K562 (cell line): ENCODE data around the gene PEDS1. TPM values are rescaled to one million over a fixed set of nuclear protein-coding genes. Genes with fewer than 3 reads are reported as not detected.

Experiments used
- ELF1 ChIP-seq: fragments of 200-800 bp; sonication (Bioruptor generic); IDR thresholded peaks from 2 replicates; pipeline ENCODE4 v1.6.1; 2016; ENCODE audit warnings: missing genetic modification characterization, missing compliant biosample characterization
- NELFE ChIP-seq: IDR thresholded peaks from 2 replicates; pipeline ENCODE4 v1.6.1; 2011; ENCODE audit warnings: mild to moderate bottlenecking; ENCODE audit not compliant: insufficient read depth, insufficient read length
- NFE2L1 ChIP-seq: fragments of 450-650 bp; IDR thresholded peaks from 2 replicates; pipeline ENCODE4 v1.6.1; 2016; ENCODE audit warnings: missing genetic modification characterization, low read depth, mild to moderate bottlenecking, missing compliant biosample characterization, moderate library complexity, borderline replicate concordance
- PPARD ChIP-seq: fragments of 250-450 bp; sonication (Bioruptor Pico); IDR thresholded peaks from 2 replicates; pipeline ENCODE4 v1.8.0; 2022; ENCODE audit warnings: inconsistent platforms, mild to moderate bottlenecking, moderate library complexity
- SAFB2 ChIP-seq: fragments of 200-400 bp; formaldehyde crosslinking; IDR thresholded peaks from 2 replicates; pipeline ENCODE4 v1.6.1; 2018; ENCODE audit warnings: borderline replicate concordance, low read length, low read depth, moderate library complexity; ENCODE audit not compliant: severe bottlenecking
- SMC3 ChIP-seq: conservative IDR thresholded peaks from 2 replicates; pipeline ENCODE4 v1.6.1; 2011; ENCODE audit warnings: low read depth, low read length, improper control_type of control experiment; ENCODE audit not compliant: insufficient read depth
- ZKSCAN8 ChIP-seq: fragments of 200-800 bp; sonication (Bioruptor generic); IDR thresholded peaks from 2 replicates; pipeline ENCODE4 v1.6.1; 2016; ENCODE audit warnings: missing genetic modification characterization, missing compliant biosample characterization
- ZNF23 ChIP-seq: fragments of 250-450 bp; sonication (Bioruptor Pico); IDR thresholded peaks from 2 replicates; pipeline ENCODE4 v1.4.0; 2020; ENCODE audit warnings: mild to moderate bottlenecking
- ZNF780A ChIP-seq: fragments of 250-450 bp; sonication (Bioruptor Pico); IDR thresholded peaks from 2 replicates; pipeline ENCODE4 v1.5.0; 2021; ENCODE audit warnings: mild to moderate bottlenecking
- polyA plus RNA-seq, 8 experiments: library from polyadenylated mRNA; depleted of rRNA in 4 of 8; stranded (reverse) in 5 of 8; unstranded in 3 of 8; fragments of >200 nt; fragmentation: Nextera tagmentation in 2 of 8; fragmentation: Illumina TruSeq in 1 of 8; extraction: Ambion mirVana in 2 of 8; extraction: Trizol in 1 of 8; gene quantifications; 2 replicates each; pipeline versions ENCODE4 v1.2.1 to v1.2.3, GENCODE V29; 2011 to 2014; ENCODE audit warnings: inconsistent platforms in 1 of 8, missing spikeins in 1 of 8
- total RNA-seq, 7 experiments: library from RNA; depleted of rRNA in 6 of 7; stranded (reverse); fragments of >200 nt in 6 of 7; fragmentation: Illumina TruSeq in 2 of 7; extraction: Trizol in 2 of 7; gene quantifications; 2 replicates each; pipeline versions ENCODE4 v1.2.1 to v1.2.3, GENCODE V29; 2011 to 2021; ENCODE audit warnings: low replicate concordance in 1 of 7
- TF ChIP-seq, protein P1 (sequence below), 2 experiments: fragments of 450-650 bp; IDR thresholded peaks; 2 replicates each; pipeline ENCODE4 v1.6.1; 2018; ENCODE audit warnings: mild to moderate bottlenecking in 2 of 2, low read depth in 1 of 2; ENCODE audit not compliant: partially characterized antibody in 2 of 2
- TF ChIP-seq, protein P2 (sequence below): fragments of 200-800 bp; sonication (Bioruptor generic); IDR thresholded peaks from 2 replicates; pipeline ENCODE4 v1.6.1; 2017; ENCODE audit warnings: missing genetic modification characterization, missing compliant biosample characterization
- TF ChIP-seq, protein P3 (sequence below): fragments of 250-450 bp; sonication (Bioruptor Pico); IDR thresholded peaks from 2 replicates; pipeline ENCODE4 v1.8.0; 2021; ENCODE audit warnings: mild to moderate bottlenecking, moderate library complexity
- TF ChIP-seq, protein P4 (sequence below): fragments of 250-450 bp; sonication (Bioruptor Pico); IDR thresholded peaks from 2 replicates; pipeline ENCODE4 v1.5.0; 2021; ENCODE audit warnings: mild to moderate bottlenecking, moderate library complexity

The PEDS1 gene
- total and polyA plus RNA-seq, 9 of the 15 experiments (the other 6 are each of a cell fraction or from before 2014, with no cell fraction given), result 2.9 to 38.5 (median 24.2) TPM

DNA sequence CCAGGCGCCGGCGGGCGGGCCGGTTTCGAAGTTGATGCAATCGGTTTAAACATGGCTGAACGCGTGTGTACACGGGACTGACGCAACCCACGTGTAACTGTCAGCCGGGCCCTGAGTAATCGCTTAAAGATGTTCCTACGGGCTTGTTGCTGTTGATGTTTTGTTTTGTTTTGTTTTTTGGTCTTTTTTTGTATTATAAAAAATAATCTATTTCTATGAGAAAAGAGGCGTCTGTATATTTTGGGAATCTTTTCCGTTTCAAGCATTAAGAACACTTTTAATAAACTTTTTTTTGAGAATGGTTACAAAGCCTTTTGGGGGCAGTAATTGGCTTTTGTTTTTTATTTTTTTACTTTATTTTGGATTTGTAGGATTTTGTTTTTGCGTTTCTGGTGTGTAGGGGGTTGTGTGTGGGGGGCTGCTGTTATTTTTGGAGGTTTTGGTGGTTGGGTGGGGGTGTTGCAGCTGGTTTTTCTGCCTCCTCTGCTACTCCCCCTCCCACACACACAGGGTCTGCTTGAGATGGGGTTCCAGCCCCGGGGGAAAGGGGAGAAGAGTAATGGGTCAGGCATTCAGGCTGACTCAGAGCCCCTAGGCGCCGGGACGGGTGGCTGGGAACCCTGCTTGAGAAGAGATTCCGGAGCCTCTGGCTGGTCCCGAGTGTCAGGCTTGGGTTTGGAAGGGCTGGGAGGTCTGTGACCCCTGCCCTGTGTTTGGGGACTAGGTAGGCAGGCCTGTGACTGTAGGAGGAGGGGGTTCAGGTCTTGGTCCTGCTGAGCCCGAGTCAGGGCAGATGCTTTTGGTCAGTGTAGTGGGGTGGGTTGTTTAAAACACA is 39.1 kb upstream of the PEDS1 start (continued):
- TF ChIP-seq, protein P1, sequence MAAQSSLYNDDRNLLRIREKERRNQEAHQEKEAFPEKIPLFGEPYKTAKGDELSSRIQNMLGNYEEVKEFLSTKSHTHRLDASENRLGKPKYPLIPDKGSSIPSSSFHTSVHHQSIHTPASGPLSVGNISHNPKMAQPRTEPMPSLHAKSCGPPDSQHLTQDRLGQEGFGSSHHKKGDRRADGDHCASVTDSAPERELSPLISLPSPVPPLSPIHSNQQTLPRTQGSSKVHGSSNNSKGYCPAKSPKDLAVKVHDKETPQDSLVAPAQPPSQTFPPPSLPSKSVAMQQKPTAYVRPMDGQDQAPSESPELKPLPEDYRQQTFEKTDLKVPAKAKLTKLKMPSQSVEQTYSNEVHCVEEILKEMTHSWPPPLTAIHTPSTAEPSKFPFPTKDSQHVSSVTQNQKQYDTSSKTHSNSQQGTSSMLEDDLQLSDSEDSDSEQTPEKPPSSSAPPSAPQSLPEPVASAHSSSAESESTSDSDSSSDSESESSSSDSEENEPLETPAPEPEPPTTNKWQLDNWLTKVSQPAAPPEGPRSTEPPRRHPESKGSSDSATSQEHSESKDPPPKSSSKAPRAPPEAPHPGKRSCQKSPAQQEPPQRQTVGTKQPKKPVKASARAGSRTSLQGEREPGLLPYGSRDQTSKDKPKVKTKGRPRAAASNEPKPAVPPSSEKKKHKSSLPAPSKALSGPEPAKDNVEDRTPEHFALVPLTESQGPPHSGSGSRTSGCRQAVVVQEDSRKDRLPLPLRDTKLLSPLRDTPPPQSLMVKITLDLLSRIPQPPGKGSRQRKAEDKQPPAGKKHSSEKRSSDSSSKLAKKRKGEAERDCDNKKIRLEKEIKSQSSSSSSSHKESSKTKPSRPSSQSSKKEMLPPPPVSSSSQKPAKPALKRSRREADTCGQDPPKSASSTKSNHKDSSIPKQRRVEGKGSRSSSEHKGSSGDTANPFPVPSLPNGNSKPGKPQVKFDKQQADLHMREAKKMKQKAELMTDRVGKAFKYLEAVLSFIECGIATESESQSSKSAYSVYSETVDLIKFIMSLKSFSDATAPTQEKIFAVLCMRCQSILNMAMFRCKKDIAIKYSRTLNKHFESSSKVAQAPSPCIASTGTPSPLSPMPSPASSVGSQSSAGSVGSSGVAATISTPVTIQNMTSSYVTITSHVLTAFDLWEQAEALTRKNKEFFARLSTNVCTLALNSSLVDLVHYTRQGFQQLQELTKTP (IDR thresholded peaks at IDR 0.05; ENCODE audit: low read depth in 1 of 2, partially characterized antibody in 2 of 2), result peak; percentile 78 to 87
- TF ChIP-seq ELF1 (tag) (no peak), ZKSCAN8 (CRISPR knock-in tag) (no peak), NELFE (no peak), NFE2L1 (no peak), SMC3 (no peak), ZNF780A (CRISPR knock-in tag) (no peak), PPARD (CRISPR knock-in tag) (no peak), ZNF23 (no peak), SAFB2 (no peak)
- TF ChIP-seq, protein P2, sequence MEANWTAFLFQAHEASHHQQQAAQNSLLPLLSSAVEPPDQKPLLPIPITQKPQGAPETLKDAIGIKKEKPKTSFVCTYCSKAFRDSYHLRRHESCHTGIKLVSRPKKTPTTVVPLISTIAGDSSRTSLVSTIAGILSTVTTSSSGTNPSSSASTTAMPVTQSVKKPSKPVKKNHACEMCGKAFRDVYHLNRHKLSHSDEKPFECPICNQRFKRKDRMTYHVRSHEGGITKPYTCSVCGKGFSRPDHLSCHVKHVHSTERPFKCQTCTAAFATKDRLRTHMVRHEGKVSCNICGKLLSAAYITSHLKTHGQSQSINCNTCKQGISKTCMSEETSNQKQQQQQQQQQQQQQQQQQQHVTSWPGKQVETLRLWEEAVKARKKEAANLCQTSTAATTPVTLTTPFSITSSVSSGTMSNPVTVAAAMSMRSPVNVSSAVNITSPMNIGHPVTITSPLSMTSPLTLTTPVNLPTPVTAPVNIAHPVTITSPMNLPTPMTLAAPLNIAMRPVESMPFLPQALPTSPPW, result no peak; the same call in 1 of the 2 replicates
- TF ChIP-seq, protein P3, sequence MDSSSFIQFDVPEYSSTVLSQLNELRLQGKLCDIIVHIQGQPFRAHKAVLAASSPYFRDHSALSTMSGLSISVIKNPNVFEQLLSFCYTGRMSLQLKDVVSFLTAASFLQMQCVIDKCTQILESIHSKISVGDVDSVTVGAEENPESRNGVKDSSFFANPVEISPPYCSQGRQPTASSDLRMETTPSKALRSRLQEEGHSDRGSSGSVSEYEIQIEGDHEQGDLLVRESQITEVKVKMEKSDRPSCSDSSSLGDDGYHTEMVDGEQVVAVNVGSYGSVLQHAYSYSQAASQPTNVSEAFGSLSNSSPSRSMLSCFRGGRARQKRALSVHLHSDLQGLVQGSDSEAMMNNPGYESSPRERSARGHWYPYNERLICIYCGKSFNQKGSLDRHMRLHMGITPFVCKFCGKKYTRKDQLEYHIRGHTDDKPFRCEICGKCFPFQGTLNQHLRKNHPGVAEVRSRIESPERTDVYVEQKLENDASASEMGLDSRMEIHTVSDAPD (CRISPR knock-in tag), result no peak
- TF ChIP-seq, protein P4, sequence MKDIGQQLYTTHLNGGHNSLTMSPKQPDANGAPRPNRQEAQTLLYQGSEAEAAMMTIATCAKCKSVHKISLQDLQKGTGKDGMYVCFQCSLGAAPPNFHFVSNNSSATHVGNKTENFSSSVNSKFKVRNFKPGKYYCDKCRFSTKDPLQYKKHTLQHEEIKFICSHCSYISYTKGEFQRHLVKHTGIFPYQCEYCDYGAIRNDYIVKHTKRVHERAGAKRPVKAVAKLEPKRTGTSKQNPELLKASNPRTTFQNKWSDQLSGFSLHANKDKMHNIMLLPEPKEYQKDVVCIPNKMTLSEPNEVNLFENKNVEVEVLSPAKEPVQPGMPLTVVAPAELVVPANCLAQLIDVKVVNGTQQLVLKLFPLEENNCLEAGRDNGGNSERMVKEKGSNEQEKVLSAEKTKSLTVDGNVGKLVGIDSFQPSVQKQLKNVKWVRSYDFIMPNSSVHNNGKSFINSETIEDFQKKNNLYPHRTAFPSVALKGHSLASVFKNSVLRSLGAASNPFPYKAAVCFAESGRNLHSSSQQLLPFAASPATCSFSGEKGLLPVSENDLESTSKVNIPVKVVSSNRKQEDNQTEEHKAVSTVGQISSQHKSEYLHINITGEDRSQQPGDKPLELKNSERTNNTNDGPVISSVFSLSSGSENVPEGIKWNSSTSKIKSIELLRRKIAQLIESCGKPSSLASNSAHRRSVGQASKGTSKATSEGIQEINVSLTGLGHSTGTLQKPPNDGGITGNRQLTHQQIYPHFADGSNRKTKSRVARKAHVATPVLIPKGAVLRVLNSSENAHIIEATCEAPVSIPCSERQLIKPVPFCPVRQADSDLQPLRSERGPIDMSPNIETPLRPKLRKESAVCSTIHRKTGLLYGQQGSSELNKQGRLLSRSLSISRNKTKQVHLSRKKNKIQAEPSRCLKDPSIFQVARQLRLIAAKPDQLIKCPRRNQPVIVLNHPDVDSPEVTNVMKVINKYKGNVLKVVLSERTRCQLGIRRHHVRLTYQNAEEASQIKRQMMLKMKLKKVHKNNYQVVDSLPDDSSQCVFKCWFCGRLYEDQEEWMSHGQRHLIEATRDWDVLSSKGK (CRISPR knock-in tag), result no peak
